GM23248 (cell line): ENCODE results near the gene CEBPA. TPM values are rescaled to one million over a fixed set of nuclear protein-coding genes. Genes with fewer than 3 reads are reported as not detected.

Source experiments
- DNase-seq: peaks from one replicate; pipeline ENCODE4 v3.0.0-alpha.2; 2015
- H2AFZ ChIP-seq: fragments of 200-600 bp; sonication (generic); 2 replicates; pipeline ENCODE4 v1.6.1; 2016; ENCODE audit warnings: antibody characterized with exemption
- H3F3A ChIP-seq: fragments of 200-600 bp; sonication (generic); 2 replicates; pipeline ENCODE4 v1.6.1; 2016; ENCODE audit warnings: mild to moderate bottlenecking, antibody characterized with exemption, mixed run types; ENCODE audit not compliant: insufficient read depth
- H3K27ac ChIP-seq: fragments of 200-600 bp; sonication (generic); 2 replicates; pipeline ENCODE4 v1.5.1; 2016; ENCODE audit warnings: mild to moderate bottlenecking
- H3K27me3 ChIP-seq: fragments of 200-600 bp; sonication (generic); replicated peaks from 2 replicates; pipeline ENCODE4 v1.6.1; 2016; ENCODE audit warnings: mild to moderate bottlenecking; ENCODE audit not compliant: insufficient read depth
- H3K36me3 ChIP-seq: fragments of 200-600 bp; sonication (generic); 2 replicates; pipeline ENCODE4 v1.6.1; 2016; ENCODE audit warnings: low read depth, mild to moderate bottlenecking
- H3K4me1 ChIP-seq: fragments of 200-600 bp; sonication (generic); 2 replicates; pipeline ENCODE4 v1.6.1; 2016; ENCODE audit warnings: mild to moderate bottlenecking; ENCODE audit not compliant: insufficient read depth
- H3K4me2 ChIP-seq: fragments of 200-600 bp; sonication (generic); one replicate; pipeline ENCODE4 v1.6.1; 2016; ENCODE audit warnings: mild to moderate bottlenecking; ENCODE audit not compliant: unreplicated experiment
- H3K4me3 ChIP-seq: fragments of 200-600 bp; sonication (generic); 2 replicates; pipeline ENCODE4 v1.5.1; 2016; ENCODE audit warnings: mild to moderate bottlenecking
- H3K79me2 ChIP-seq: fragments of 200-600 bp; sonication (generic); 2 replicates; pipeline ENCODE4 v1.6.1; 2016; ENCODE audit warnings: mild to moderate bottlenecking; ENCODE audit not compliant: insufficient read depth
- H3K9ac ChIP-seq: fragments of 200-600 bp; sonication (generic); 2 replicates; pipeline ENCODE4 v1.6.1; 2016; ENCODE audit warnings: mild to moderate bottlenecking
- H3K9me2 ChIP-seq: fragments of 200-600 bp; sonication (generic); 2 replicates; pipeline ENCODE4 v1.6.1; 2016; ENCODE audit warnings: mixed run types, mild to moderate bottlenecking, moderate library complexity; ENCODE audit not compliant: insufficient read depth
- H3K9me3 ChIP-seq: fragments of 200-600 bp; sonication (generic); one replicate; pipeline ENCODE4 v1.6.1; 2017; ENCODE audit warnings: low read depth
- H4K20me1 ChIP-seq: fragments of 200-600 bp; sonication (generic); 2 replicates; pipeline ENCODE4 v1.6.0; 2016; ENCODE audit not compliant: insufficient read depth
- EZH2 ChIP-seq: fragments of 200-600 bp; sonication (generic); IDR thresholded peaks from 2 replicates; pipeline ENCODE4 v1.6.1; 2018; ENCODE audit warnings: antibody characterized with exemption, mild to moderate bottlenecking; ENCODE audit not compliant: insufficient read depth, poor library complexity, severe bottlenecking
- EZH2phosphoT487 ChIP-seq: fragments of 200-600 bp; sonication (generic); IDR thresholded peaks from 2 replicates; pipeline ENCODE4 v1.6.1; 2018; ENCODE audit warnings: antibody characterized with exemption, moderate library complexity, mild to moderate bottlenecking, low read depth; ENCODE audit not compliant: insufficient read depth
- WGBS, 2 experiments: methylation state at CpG; one replicate each; pipeline ENCODE4 v1.1.6; 2015 to 2017; ENCODE audit warnings: low lambda C conversion rate in 2 of 2, low coverage in 1 of 2; ENCODE audit errors: missing lambda C conversion rate in 2 of 2; 5-methylcytosine and 5-hydroxymethylcytosine counted together
- in situ Hi-C: fragments of 300-500 bp; cut with MboI; formaldehyde crosslinking; loops from 2 replicates; pipeline ENCODE4 v1.15.0; 2020
- polyA plus RNA-seq: library from polyadenylated mRNA; unstranded; fragments of >200 nt; fragmentation: Nextera tagmentation; extraction: Ambion mirVana; gene quantifications from 2 replicates; pipeline ENCODE4 v1.2.1, GENCODE V29; 2016
- total RNA-seq: library from RNA; depleted of rRNA; stranded (reverse); fragments of >200 nt; shearing (Covaris generic); gene quantifications from 2 replicates; pipeline ENCODE4 v1.2.3, GENCODE V29; 2014

CEBPA gene
- total and polyA plus RNA-seq, 2 experiments from 2014 or later: 0.22 TPM; not detected in 1

DNA sequence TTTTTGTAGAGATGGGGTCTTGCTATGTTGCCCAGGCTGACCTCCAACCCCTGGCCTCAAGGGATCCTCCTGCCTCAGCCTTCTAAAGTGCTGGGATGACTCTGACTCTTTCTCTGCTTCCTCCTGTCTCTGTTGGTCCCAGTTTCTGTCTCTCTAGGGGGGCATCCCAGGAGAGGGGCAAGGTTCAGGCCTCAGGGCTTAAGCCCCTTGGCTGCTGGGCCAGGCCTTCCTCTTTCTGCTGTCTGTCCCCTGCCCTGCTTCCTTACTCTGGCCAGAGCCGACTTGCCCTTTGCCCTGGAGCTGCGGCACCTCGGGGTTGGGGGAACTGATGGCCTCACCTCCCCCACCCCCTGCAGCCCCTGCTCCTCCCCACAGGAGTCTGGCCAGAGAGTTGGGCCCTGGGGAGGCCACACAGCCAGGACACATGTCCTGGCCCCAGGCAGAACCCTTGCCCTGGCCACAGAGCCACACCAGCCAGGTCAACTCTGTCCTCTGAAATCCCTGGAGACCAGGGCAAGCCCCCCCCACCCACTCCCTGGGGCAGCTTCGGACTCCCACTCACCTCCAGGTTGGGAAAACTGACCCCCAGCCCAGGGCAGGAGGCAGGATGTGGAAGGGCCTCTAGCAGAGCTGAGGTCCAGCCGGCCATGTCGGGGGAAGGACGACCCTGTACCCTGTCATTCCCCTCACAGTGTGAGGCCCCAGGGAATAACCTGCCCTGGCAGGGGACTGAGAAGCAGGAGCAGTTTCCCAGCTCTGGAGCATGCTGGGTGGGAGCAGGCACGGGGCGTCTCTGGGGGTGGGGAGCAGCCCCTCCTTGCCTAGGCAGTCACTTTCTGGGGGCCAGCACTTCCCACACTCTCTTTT is 23.7 kb downstream of the CEBPA start:
- H3K4me3 ChIP-seq: no peak overlapping the region
- no peak overlapping the region for H3K9ac ChIP-seq
- in situ Hi-C loops: no loop called here
- H3F3A ChIP-seq: no peaks in the 10 kb centered on the region
- no peak overlapping the region for H3K27ac ChIP-seq
- H3K27me3 ChIP-seq: no peaks in the 10 kb centered on the region
- TF ChIP-seq EZH2phosphoT487 (no peak), EZH2 (no peak)
- no peak overlapping the region for H2AFZ ChIP-seq
- no peaks in the 10 kb centered on the region for H3K9me2 ChIP-seq
- no peaks in the 10 kb centered on the region for H4K20me1 ChIP-seq
- no peaks in the 10 kb centered on the region for H3K9me3 ChIP-seq
- peaks cover 11% of the 10 kb centered on the region for H3K4me1 ChIP-seq
- H3K79me2 ChIP-seq: no peaks in the 10 kb centered on the region
- 71 to 76% methylated on average over 9 of the region's 9 CpGs for WGBS, 2 experiments
- H3K36me3 ChIP-seq: no peaks in the 10 kb centered on the region
- H3K4me2 ChIP-seq: no peak overlapping the region
- no peak for DNase-seq

DNA sequence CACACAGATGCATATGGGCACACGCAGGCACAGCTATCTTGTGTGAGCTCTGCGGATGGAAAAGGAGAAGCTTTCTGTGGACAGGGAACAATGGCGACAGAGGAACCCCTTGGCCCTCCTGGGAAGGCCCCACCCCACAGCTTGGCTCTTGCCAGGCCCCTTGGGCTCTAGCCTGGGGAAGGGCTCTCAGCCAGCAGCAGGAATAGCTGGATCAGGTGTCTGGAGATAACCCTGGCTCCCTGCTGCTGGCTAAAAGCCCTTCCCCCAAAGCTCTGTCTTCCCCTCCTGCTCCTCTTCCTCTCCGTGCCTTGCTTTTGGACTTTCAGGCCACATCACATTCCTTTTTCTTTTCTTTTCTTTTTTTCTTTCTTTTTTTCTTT is 24.3 kb downstream of the CEBPA start:
- H3K27ac ChIP-seq: no peak overlapping the region
- no peaks in the 10 kb centered on the region for H3K36me3 ChIP-seq
- no peaks in the 10 kb centered on the region for H3K79me2 ChIP-seq
- no peak overlapping the region for H3K9ac ChIP-seq
- H3K4me1 ChIP-seq: peaks cover 11% of the 10 kb centered on the region
- no peak for DNase-seq
- in situ Hi-C loops: no loop called here
- H3K4me2 ChIP-seq: no peak overlapping the region
- no peak overlapping the region for H2AFZ ChIP-seq
- H3K4me3 ChIP-seq: no peak overlapping the region
- no peaks in the 10 kb centered on the region for H3K9me2 ChIP-seq
- TF ChIP-seq EZH2phosphoT487: no peak
- no peak for TF ChIP-seq EZH2
- WGBS, 2 experiments: 76 to 78% methylated on average over 4 of the region's 4 CpGs
- H3K27me3 ChIP-seq: no peaks in the 10 kb centered on the region
- H4K20me1 ChIP-seq: no peaks in the 10 kb centered on the region
- no peaks in the 10 kb centered on the region for H3F3A ChIP-seq
- H3K9me3 ChIP-seq: no peaks in the 10 kb centered on the region

DNA sequence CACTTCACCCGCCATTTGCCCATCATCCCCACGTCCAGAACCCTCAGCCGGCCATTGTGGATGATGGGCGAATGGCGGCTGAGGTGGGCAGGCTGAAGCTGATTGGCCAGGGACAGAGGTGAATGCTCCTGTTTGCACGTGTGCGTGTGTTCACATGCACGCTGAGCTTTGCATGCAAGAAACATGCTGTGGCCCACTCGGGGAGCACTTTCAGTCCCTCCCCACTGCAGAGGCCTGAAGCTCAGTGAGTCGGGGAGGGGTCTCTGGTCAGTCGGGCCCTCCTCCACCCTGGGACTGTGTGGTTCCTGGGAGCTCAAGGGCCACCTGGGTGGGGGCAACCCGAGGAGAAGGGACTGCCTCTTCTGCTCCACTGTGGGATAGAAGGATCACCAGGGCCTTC is 24.9 kb downstream of the CEBPA start:
- no peaks in the 10 kb centered on the region for H3F3A ChIP-seq
- 79 to 80% methylated on average over 11 to 12 of the region's 12 CpGs for WGBS, 2 experiments
- H3K4me2 ChIP-seq: no peak overlapping the region
- H3K9me2 ChIP-seq: no peaks in the 10 kb centered on the region
- no peaks in the 10 kb centered on the region for H3K79me2 ChIP-seq
- H3K9me3 ChIP-seq: no peaks in the 10 kb centered on the region
- H3K27ac ChIP-seq: no peak overlapping the region
- no peaks in the 10 kb centered on the region for H4K20me1 ChIP-seq
- no peaks in the 10 kb centered on the region for H3K36me3 ChIP-seq
- TF ChIP-seq EZH2phosphoT487 (no peak), EZH2 (no peak)
- in situ Hi-C loops: no loop called here
- peaks cover 11% of the 10 kb centered on the region for H3K4me1 ChIP-seq
- H2AFZ ChIP-seq: no peak overlapping the region
- no peaks in the 10 kb centered on the region for H3K27me3 ChIP-seq
- no peak overlapping the region for H3K4me3 ChIP-seq
- H3K9ac ChIP-seq: no peak overlapping the region
- no peak for DNase-seq

DNA sequence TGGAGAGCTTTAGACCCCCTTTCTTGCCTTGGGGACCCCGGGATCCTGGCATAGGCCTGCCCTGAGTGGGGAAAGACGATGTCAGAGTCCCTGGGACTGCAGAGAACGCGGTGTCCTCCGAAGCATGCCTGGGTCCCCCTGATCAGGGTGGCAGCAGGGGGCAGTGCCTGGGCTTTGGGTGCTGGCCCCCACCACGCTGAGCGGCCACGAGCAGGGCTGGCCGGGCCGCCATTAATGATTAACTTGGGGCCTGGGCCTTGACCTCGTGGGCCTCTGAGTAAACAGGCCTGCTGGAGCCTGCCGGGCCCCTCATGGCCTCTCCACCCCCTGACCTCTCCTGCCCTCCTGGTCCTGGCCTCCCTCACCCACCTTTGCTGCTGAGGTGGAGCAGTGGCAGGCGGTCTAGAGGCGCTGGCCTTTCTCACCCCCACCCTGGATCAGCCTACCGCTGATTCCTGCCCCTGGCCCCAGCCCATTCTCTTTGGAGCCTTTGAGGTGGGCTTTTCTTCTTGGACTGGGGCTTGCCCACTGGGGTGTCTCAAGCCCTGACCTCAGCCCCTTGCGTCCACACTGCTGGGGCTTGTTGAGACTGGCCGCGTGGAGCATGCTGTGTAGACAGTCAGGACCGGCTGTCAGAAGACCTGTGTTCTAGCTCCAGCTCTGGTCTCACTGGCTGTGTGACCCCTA is 26.3 kb downstream of the CEBPA start:
- no peak for DNase-seq
- in situ Hi-C loops: no loop called here
- H3K9ac ChIP-seq: no peak overlapping the region
- TF ChIP-seq EZH2phosphoT487: no peak
- TF ChIP-seq EZH2: no peak
- H3F3A ChIP-seq: no peaks in the 10 kb centered on the region
- H3K4me1 ChIP-seq: peaks cover 11% of the 10 kb centered on the region
- H3K4me2 ChIP-seq: no peak overlapping the region
- no peaks in the 10 kb centered on the region for H3K9me2 ChIP-seq
- no peaks in the 10 kb centered on the region for H3K36me3 ChIP-seq
- H3K27ac ChIP-seq: no peak overlapping the region
- no peak overlapping the region for H3K4me3 ChIP-seq
- no peak overlapping the region for H2AFZ ChIP-seq
- WGBS, 2 experiments: 90 to 93% methylated on average over 16 to 17 of the region's 19 CpGs
- no peaks in the 10 kb centered on the region for H4K20me1 ChIP-seq
- no peaks in the 10 kb centered on the region for H3K79me2 ChIP-seq
- H3K27me3 ChIP-seq: no peaks in the 10 kb centered on the region
- H3K9me3 ChIP-seq: no peaks in the 10 kb centered on the region
